ENCODE measurements around the gene VPS11.
A peak's percentile ranks its signal among the peaks of the same experiment; 100 is the strongest.
"Not testable (repeated sequence)": the region's sequence is repeated elsewhere in the genome, so short reads cannot be mapped to it uniquely, and the experiment has no call there.

VPS11 gene

DNA sequence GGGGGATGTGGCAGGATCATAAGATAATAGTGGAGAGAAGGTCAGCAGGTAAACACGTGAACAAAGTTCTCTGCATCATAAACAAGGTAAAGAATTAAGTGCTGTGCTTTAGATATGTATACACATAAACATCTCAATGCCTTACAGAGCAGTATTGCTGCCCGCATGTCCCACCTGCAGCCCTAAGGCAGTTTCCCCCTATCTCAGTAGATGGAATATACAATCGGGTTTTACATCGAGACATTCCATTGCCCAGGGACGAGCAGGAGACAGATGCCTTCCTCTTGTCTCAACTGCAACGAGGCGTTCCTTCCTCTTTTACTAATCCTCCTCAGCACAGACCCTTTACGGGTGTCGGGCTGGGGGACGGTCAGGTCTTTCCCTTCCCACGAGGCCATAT lies 28.1 kb upstream of the VPS11 start:
- not testable (repeated sequence) for DNase-seq

- no peak for DNase-seq
These were observed 25.6 kb upstream of the VPS11 start for GRCh38 chr11:119041821-119042514.

GRCh38 chr11:119042927-119043326 lies 24.7 kb upstream of the VPS11 start:
- DNase-seq, result no peak

GRCh38 chr11:119044708-119045107 lies 22.9 kb upstream of the VPS11 start:
- no peak for DNase-seq

- no peak for DNase-seq
These were observed 21.1 kb upstream of the VPS11 start for GRCh38 chr11:119046489-119046888.

- no peak for DNase-seq
These were observed 20.4 kb upstream of the VPS11 start for GRCh38 chr11:119047205-119047604.

DNA sequence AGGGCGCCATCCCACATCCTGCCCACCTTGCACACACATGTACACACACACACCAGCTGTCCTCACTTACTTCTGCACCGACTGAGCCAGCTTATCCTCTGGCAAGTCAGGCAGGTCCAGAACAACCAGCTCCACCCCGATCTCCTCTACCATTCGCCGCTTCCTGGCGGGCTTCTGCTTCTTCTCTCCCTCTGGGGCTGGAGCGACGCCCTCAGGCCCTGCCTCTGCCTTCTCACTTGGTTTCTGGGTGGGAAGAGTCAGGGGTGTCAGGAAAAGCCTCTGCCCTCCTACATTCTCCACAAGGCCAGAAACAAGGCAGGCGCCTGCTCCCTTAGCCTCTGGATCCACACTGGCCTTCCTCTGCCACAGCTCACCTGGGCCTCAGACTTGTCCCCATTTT lies 19.0 kb upstream of the VPS11 start:
- DNase-seq, result no peak

DNA sequence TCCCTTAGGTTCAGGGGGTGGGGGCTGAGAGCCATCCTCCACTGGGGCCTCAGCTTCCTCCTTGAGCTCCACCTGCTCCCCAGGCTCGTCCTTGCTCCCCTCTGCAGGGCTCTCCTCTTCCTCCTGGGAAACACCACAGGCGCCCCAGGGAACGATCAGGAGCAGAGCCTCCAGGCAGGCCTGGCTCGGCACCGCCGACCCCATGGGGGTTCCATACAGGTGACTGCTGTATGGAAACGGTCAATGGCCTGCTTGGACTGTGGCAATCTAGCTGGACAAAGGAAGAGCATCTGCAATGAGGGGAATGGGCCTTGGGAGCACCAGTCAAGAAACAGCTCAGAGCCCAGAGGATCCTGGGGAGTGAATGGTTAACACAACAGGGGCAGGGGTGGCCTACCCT lies 18.5 kb upstream of the VPS11 start:
- no peak for DNase-seq

DNA sequence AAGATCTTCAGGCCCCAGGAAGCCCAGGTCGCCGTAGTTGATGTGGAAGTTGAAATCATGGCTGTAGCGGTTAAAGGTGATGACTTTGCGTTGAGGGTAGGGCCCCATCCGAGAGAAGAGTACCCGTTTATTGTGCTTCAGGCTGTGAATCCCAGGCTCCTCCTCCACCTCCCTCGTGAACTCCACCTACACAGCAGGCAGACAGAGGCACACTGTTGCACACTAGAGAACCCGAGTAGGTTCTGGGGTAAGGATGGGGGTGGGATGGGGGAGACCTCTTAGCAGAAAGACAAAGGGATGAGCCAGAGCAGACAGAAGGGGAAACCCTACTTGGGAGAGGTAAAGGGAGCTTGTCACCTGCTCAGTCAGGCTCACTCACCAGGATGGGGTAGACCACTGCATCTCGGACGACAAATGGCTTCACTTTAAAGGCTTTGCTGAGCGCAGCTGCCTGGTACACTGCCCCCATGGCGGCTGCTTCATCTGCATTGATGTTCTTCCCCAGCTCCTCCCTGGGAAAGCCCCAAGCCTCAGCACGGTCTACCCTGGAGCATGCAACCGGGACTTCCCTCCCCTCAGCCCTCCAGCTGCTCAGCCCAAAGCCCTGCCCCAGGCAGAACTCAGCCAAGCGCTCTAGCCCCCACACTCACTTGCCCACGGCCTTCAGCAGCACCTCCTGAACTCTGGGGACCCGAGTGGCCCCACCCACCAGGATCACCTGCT lies 16.0 kb upstream of the VPS11 start:
- peak; percentile 41 for DNase-seq

- DNase-seq, result no peak
These were observed 15.3 kb upstream of the VPS11 start for GRCh38 chr11:119052163-119052814.

GRCh38 chr11:119054418-119054817 lies 13.2 kb upstream of the VPS11 start:
- DNase-seq, result no peak

DNA sequence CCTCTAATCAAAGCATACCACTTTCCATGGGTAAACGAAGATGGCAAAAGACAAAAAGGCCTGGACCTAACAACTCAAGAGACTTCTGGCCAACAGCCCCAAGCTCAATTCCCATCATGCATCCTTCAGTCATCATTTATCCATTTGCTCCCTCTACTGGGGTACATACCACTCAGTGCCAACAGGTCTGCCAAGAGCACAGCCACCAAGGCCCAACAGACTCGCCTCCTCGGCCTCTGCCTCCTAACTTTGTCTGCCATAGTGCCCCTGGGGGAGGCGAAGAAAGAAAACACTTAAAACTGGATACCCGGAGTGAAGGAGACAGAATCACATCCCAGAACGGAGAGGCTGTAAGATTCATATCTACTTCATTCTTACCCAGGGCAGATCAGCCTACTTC lies 11.7 kb upstream of the VPS11 start:
- peak; percentile 31 for DNase-seq

DNA sequence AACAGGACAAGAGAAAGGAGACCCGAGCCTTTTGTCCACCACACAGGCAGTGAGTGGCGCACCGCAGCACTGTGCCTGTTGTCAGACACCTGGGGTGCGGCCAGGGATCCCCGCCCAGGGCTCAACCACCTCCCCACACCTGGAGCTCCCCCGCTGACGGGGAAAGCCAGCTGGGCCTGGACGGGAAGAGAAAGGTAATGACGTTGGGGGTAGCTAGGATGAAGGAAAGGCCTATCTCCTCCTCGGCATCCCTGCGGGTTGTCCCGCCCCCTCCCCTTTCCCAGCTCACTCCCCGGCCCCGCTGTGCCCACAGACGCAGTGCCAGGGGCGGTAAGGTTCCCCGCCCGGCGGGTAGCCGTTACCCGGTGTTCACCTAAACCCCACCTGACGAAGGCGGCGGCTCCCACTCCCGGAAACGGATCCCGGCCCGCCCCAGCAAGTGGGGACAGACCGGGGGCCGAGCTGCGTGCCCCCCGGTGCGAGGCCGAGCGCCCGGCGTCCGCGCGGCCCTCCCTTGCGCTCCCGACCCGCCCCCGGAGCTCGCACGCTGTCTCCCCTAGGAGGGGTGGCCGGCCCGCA lies 11.1 kb upstream of the VPS11 start:
- DNase-seq, result peak; percentile 58

DNA sequence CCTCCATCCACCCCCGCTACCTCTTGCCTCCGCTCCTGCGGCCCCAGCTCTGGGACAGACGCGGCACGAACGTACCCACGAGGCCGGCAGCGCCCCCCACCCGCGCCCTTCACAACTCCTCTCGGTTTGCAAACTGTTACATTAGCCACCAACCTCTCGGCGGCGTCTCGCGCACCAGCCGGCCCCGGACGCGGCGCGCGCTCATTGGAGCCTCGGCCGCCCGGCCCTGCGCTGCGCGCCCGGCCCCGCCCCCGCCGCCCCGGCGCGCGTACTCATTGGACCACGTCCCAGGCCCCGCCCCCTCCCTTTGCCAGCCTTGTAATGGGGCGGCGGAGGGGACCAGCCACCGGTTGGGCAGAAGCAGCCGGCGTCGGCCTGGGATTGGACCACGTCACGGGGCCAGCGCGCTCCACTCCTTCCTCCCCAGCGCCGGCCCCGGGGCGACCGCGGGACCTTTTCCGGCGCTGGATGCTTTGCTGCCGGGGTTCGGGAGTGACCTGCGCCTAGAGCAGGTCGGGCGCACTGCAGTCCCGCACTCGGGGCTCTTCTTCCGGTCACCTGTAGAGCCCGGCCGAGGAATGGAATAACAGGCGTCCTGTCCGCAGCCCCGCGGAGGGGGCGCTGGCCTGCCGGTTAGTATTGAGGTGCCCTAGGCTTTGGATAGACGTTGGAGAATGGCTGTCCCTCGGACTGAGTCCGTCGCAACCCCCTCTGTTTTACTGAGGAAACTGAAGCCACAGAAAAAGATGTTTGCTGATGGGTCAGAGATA lies 10.4 kb upstream of the VPS11 start, which contains the start of gene HYOU1:
TSS of gene HYOU1 (minus strand) at position 206 of the 770 bp plus-strand sequence. CDS start 1,045 bp downstream, outside the sequence.
- DNase-seq, result peak; percentile 100

DNA sequence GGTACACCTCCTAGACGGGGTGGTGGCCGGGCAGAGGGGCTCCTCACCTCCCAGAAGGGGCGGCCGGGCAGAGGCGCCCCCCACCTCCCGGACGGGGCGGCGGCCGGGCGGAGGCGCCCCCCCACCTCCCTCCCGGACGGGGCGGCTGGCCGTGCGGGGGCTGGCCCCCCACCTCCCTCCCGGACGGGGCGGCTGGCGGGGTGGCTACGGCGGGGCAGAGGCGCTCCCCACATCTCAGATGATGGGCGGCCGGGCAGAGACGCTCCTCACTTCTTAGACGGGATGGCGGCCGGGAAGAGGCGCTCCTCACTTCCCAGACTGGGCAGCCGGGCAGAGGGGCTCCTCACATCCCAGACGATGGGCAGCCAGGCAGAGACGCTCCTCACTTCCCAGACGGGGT lies 8.5 kb upstream of the VPS11 start:
- DNase-seq, result not testable (repeated sequence)

GRCh38 chr11:119061256-119061655 lies 6.4 kb upstream of the VPS11 start:
- DNase-seq, result no peak

- DNase-seq, result no peak
These were observed 4.8 kb upstream of the VPS11 start for GRCh38 chr11:119062779-119063178.

DNA sequence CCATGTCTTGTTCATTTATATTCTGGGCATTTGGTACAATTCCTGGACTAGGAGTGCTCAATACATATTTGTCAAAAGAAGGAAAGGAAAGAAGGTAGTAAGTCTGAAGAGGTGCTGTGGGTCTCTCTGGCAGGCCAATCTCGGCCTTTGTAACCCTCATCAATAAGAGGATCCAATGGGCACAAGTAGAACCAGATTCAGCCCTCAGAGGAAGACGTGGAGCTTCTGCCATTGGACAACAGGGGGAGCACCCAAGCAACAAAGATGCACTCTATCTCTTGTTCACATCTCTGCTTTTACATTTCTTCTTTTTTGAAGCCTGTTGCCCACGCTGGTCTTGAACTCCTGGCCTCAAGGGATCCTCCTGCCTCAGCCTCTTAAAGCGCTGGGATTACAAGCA lies 2.2 kb upstream of the VPS11 start:
- DNase-seq, result peak; percentile 52

DNA sequence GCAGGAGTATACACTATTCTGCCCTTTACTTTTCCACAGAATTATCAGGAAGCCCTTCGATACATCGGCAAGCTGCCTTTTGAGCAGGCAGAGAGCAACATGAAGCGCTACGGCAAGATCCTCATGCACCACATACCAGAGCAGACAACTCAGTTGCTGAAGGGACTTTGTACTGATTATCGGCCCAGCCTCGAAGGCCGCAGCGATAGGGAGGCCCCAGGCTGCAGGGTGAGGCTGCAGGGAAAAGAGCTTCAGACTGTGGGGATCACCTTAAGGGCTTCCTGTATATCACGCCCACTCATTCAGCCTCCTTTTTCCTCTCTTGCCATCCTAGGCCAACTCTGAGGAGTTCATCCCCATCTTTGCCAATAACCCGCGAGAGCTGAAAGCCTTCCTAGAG lies 10.2 kb downstream of the VPS11 start:
- DNase-seq, result no peak

DNA sequence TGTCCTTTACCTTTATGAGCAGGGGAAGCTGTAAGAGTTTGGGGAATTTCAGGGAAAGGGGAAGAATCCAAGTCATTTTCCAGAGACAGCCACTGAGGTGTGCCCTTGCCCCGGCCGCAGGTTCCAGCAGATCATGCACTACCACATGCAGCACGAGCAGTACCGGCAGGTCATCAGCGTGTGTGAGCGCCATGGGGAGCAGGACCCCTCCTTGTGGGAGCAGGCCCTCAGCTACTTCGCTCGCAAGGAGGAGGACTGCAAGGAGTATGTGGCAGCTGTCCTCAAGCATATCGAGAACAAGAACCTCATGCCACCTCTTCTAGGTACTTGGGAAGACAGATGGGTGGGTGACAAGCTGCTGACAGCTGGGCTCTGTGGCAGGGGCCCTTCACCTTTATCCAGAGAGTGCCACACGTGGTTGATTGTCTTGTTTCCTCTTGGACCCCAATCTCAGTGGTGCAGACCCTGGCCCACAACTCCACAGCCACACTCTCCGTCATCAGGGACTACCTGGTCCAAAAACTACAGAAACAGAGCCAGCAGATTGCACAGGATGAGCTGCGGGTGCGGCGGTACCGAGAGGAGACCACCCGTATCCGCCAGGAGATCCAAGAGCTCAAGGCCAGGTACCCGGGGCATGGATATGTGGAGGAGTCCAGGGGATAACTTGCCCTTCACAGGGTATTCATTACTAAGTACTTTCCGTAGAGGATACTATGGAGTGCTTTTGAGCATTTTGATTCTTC lies 11.2 kb downstream of the VPS11 start:
- DNase-seq, result no peak

DNA sequence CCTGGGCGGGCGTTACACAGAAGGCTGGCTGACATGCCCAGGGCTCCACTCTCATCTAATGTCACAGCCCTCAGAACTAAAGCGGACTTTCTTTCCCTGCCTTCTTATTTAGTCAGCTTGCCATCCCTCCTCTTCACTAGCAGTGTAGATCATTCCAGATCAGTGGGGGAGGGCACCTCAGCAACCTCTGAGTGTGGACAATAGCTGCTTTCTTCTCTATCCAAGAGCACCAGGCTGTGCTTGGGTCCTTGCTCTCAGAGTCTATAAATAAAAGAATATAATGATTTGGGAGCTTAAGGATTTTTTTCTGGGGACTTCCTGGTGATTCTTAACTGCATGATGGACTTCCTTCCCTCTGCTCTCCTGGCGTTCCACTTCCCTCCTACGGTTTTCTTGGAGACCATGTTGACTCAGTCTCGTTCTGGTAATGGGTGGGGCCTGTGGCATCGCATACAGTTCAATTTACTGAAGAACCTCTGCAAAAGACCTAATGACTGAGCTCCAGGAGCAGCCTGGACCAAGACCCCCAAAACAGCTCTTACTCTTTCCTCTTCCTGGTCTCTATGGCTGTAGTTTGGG lies 14.2 kb downstream of the VPS11 start:
- DNase-seq, result no peak

Measured in stimulated activated CD4-positive, alpha-beta T cell treated with anti-CD3 and anti-CD28 coated beads, Interleukin-15, amount 100 ng/mL, for 24 hours (primary cell).